GM19438 (cell line): ENCODE data around the gene DCC.

ENCODE experiments used
- ATAC-seq: cut with Tn5 transposase; IDR thresholded peaks from one replicate; pipeline ENCODE4 v1.9.1; 2021; ENCODE audit warnings: low read depth; ENCODE audit not compliant: unreplicated experiment

DCC gene

DNA sequence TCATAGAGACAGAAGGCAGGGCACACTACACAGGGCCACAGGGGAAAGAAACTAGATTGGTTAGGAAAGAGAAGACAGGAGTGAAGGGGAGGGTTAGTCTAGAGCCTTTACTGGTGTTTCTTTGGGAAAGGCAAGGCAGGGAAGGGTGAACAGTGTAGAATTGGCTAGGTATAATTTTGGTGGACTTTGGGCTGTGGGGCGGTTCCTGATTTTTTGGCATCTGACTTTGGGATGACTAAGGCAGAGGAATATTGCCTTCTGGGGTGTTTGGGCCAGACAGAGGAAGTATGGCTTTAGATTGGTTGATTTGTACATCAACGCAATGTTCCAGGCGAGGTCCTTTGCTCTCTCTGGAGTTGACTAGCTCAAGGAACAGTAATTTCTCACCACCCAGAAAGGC lies 534.8 kb downstream of the DCC start:
- ATAC-seq = no peak

DNA sequence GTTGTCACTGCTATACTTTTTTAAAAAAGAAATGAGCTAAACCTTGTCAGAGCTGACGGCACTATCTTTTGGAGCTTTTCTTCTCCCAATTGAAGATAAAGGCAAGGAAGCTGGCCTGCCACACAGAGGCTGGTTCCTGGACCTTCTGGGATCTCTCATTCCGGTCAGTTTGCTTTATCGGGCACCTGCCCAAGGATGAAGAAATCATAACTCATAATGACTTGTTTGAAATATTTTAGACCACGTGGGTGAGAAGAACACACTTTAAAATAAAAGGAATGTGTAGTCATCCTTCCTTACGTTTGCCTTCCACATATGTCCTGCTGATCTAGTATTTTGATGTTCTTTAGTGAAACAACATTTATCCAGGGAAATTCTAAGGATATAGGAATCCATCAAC lies 535.7 kb downstream of the DCC start:
- ATAC-seq = no peak

DNA sequence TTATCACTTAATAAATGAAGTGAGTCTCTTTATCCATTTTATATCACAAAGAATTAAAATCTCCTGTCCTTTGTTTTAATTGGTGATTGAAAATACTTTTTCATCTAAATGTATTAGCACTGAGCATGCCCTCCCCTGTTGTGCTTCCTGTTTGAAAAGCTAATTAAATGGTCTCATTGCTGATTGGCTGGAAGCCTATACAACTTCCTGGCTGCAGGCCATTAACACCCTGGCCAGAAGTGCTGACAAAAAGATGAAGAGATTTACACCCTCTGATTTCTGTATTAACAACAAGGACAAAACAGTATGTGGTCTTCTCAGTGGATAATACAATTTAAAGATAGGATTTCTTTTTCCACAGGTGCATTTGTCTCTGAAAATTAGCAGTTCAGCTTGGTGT lies 548.0 kb downstream of the DCC start:
- no peak for ATAC-seq

DNA sequence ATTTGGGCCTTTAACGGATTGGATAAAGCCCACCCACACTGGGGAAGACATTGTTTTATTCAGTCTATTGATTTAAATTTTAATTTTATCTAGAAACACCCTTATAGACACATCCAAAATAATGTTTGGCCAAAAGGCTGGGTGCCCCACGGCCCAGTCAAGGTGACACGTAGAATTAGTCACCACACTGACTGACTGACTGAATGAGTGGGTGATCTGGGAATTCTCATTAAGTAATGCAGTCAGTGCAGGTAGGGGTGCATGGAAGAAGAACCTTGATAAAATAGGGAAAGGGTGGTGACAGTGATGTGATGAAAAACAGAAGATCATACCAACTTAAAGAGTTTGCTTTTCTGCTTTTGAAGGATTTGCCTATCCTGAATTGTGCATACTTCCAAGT lies 554.8 kb downstream of the DCC start:
- ATAC-seq = no peak

DNA sequence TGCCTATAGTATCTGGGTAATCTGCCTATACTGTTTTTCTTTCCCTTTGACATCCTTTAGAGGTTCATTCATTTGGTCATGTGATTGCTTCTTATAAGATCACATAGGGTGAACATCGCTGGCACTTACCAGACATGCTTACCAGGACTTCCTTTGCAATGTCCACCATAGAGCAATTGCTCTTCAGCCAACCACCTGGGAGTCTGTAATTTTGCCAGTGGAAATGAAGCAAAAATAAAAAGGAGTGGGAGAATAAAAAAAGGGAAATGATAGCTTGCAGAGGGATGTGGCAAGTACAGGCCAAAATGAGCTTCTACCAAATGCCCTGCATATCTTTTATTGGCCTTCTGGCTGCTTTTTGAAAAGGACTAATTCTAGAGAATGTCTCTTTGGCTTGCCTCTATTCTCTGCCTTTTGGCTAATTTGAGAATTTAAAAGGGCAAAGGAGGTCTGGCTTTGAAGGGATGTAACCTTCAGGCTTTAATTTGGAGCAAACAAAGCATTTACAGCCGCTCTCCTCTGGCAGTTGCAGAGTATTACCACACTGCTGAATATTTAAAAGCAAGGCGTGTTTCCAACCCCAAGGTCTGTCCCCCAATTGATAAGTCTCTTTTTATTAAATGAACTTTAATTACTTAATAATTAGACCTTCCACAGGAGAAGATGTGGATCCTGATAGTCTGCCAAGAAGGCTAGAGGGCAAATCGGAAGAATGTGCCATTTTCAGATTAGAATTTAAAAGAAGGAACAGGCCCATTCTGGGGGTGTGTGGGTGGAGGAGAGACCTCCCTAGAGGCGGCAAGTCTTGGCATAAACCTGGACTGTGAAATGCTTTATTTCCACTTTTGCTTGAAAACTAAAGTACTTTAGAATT lies 557.9 kb downstream of the DCC start:
- no peak for ATAC-seq

DNA sequence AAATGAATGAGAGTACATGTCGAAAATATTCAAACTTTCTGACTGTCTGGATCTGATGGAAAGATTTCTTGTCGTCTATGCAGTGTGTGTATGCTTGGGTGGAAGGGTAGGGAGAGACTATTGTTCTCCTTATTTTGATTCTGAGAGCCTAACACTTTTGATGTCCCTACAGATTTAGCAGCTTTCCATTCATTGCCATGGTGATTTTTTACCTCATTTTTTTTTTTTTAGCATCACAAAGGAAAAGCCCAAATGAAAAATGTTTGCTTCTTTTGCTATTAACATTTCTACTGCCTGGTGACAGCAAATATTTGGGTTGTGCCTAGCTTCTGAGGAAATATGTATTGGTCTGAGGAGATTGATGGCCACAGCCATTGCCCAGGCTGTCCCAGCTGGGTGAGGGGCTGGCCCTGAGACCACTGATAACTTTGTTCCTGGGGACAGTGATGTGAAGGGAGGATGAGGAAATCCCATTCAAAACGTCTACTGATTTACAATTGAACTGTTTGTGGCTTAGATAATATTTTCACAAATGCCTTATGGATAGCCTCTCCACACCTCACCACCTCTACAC lies 558.6 kb downstream of the DCC start:
- no peak for ATAC-seq

DNA sequence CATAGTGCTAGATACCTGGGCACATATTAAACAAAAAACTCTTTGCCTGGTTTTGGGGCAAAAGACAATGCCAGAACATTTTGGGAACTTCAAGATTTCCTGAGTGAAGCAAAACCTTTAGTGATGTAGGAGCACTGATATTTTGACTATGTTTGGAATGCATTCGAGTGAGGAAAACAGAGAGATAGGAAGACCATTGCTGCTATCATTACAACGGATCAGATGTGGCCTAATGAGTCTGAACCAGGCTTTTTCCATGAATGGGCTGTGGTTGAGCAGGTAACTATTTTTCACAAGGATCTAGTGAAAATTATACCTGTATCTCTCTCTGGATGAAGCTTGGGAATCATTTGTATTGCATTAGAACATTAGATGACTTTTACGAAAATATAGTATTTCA lies 562.2 kb downstream of the DCC start:
- no peak for ATAC-seq

DNA sequence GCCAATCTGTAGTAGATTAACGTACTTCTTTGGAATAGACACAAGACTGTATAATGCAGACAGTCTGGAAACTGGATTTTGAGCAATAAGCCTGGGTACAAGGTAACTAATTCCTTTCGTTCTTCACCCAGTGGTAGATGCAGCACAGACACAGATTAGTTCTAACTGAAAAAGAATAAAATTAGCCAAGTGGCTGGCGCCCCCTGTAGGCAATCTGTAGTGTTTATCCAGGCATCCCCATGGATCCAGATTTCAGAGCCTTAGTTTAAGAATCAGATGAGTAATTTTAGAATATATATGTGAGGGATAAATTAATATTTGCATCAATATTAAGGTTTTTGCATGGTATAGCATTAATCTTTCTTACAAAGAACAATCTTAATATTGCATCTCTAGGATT lies 563.9 kb downstream of the DCC start:
- ATAC-seq = no peak

DNA sequence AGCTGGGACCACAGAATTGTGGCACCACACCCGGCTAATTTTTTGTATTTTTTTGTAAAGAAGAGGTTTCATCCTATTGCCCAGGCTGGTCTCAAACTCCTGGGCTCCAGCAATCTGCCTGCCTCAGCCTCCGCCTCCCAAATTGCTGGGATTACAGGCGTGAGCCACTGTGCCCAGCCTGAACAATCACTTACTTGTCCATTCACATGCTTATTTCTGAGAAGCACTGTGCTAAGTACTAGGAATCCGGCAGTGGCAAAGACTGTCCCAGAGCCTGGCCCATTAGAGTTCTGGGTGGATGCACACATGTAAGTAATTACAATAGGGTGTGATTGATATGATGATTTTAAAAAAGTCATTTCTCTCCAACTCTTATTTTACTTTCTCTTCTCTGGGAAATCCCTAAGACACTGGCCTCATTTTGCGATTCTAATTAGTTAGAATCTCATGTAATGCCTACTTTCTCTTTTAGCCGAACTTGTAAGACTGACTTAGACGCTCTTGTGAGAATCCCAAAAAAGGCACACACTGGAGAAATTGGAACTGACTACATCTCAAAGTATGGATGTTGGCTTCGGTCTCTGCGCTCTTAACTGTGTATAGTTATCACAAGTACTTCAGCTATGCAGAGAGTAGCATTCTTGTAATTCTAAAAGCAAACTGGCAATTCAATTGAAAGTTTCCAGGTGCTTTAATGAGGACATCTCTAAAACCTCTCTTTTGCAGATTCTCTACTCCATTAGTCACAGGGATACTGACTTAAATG lies 567.7 kb downstream of the DCC start:
- no peak for ATAC-seq

DNA sequence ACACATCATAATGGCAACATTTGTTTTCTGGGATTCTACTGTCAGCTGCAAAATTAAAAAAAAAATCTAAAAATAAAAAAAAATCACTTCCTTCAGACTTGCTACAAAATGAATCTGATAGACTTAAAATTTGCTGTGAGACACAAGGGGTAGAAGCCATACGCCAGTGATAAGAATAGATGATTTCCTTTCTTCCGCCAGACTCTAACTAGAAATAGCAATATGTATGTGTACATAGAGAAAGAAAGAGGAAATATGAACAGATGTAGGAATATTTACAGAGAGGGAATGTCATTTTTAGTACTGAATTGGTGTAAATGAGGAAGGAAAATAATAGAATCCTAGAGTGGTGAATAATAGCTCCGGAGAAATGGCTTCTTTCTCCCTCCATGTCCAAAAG lies 574.2 kb downstream of the DCC start:
- ATAC-seq = no peak

DNA sequence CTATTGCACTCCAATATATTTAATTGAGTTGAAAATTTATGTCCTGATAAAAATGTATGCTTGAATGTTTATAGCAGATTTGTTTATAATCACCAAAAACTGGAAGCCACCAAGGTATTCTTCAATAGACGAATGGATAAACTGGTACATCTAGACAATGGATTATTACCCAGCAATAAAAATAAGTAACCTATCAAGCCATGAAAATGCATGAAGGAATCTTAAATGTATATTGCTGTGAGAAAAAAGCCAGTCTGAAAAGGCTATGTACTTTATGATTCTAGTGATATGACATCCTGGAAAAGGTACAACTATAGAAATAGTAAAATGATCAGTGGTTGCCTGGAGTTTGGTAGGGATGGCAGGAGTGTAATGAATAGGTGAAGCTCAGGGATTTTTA lies 580.7 kb downstream of the DCC start:
- ATAC-seq = no peak

DNA sequence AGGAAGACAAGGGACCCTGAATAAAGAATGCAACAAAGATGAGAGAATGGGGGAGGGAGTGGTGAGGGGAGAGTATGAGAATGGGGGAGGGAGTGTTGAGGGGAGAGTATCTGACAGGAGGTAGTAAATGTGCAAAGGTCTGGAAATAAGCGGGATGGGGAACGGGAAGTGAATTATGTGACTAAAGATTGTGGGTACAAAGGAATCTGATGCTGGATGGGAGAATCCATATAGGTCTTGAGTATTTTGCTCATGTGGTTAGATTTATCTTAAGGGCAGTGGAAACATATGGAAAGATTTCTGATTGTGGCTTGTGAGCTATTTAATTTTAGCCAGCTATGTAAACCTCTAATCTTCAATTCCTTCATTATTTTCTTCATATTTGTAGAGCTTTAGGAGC lies 593.4 kb downstream of the DCC start:
- ATAC-seq = no peak

DNA sequence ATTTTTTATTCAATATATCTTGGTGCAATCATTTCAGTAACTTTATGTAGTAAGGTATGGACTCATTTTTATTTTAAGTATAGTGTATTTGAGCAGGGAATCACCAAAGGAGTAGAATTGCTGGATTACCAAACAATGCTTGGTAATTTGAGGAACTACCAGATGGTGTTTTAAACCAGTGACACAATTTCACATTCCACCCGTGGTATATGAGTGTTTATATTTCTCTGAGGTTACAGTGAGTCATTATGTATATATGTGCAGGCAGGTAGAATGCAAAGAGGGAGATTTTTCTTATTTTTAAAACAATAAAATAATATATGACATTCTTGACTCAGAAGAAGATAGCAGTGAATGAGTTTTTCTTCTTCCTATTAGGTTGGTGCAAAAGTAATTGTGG lies 596.9 kb downstream of the DCC start:
- no peak for ATAC-seq

DNA sequence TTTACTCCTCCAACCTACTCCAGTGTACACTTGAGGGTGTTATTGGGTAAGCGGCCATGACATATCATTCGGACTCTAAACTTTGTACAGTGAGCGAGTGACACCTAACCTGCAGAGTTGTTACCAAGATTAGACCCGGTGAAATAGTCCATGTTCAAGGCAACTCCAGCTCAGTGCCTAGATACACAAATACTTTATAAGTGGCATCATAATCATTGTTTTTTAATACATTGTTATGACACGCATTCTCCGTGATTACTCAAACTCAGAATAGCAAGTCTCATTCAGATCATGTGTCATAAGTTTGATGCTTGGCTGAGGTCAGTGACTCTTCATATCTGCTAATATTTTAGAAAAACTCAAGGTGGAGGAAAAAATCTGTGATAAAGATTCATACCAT lies 597.8 kb downstream of the DCC start:
- ATAC-seq = no peak

DNA sequence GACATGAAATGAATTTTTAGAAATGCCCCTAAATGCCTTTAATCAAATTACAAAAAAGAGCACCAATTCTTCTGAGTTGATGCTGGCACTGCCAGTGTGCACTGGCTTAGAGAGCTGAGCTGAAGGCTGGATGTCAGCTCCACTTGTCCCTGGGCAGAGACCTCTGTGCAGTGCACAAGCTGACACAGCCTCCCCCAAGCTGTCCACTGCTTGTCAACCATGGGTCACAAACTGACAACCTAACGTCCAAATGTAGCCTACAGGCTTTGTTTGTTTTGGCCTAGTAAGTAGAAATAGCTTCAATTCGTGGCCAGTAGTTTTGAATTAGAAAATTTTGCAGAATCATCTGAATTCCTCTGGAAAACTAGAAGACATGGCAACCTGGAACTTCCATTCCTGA lies 605.6 kb downstream of the DCC start:
- ATAC-seq = no peak

DNA sequence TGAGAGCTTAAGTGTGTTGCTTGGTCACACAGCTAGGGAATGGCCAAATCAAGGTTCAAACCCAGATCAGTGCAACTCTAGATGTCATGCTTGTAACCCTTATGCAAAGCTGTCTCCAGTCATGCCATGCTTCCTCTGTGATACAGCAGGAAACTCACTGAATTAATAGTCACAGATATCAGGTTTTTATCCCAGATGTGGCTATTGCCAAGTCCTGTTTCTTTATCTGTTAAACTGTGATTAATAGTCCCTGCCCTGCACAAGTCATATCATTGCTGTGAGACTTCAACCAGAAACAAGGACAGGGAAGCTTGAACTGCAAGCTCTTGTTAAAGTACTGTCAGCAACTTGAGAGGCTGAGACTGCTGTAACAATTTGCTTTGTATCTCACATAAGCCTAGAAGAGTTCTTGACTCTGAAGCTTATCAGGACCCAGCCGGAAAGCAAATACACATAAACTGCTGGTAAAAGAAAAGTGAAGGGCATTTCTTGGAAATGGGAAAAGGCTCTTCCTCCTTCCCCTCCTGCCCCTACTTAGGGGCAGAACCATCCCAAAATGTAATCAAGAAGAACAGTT lies 609.0 kb downstream of the DCC start:
- ATAC-seq = no peak

DNA sequence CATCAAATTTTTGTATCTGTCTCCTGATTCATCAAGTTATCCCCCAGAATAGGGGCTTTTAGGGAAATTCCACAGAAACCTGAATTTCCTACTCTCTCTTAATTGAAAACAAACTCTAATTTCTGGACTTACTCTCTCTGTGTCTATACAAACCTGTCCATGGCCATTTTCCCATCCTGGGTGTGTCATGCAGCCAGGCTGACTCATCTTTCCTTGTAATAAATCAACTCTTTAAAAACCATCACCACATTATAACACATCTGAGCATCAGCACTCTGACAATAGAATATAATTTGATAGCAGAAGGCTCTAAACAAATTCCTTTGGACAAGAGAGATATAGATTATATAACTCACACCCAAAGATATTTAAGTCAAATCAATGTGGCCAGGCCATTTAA lies 610.2 kb downstream of the DCC start:
- no peak for ATAC-seq

DNA sequence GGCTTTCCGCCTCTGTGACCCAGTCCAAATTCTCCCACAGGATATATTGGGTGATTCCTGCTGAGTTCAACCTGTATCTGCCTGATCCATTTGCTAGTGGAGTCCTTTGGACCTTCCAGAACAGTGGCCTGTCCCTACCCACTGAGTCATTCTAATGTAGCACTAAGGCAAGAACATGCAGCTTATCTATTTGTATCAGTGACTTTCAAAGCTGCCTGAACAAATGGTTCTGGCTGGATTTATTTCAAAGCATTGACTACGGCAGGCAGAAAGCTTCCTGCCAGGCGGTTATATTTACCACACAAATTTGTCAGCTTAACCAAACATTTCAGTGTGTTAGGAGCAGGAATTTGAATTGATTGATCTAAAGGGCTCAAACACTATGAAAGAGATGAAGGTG lies 613.4 kb downstream of the DCC start:
- no peak for ATAC-seq

DNA sequence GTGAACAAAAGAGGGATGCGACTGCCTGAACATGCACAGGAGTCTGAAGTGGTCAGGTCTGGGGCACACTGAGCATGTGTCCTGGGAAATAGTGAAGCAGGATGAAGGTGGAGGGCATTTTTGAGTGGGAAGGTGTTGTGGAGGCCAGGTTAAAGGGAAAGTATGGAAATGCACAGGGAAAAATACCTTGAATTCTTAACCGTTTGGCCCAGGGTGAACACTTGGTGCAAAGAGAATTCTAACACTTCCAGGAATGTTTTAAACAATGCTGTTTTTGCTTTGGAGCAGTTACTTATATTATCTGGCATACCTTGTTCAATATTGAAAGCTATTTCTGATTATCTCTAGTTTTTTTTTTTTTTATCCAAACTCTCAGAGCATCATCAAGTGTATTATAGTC lies 623.5 kb downstream of the DCC start:
- no peak for ATAC-seq

DNA sequence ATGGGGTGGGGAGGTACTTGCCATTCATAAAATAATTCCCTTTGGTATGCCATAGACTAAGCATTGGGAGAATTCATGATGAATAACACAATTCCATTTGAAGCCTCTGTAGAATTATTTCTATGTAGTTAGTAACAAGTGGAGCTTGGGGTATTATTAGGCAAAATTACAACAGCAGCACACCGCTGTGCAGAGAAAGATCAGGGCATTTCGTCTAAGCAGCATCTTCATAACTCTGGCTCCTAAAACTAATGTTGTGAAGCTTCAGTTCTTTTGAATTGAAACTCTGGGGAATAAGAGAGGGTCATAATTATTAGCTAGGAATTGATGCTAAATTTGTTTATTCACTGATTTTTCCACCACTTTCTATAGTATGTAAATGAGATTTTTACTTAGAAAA lies 630.7 kb downstream of the DCC start:
- no peak for ATAC-seq

DNA sequence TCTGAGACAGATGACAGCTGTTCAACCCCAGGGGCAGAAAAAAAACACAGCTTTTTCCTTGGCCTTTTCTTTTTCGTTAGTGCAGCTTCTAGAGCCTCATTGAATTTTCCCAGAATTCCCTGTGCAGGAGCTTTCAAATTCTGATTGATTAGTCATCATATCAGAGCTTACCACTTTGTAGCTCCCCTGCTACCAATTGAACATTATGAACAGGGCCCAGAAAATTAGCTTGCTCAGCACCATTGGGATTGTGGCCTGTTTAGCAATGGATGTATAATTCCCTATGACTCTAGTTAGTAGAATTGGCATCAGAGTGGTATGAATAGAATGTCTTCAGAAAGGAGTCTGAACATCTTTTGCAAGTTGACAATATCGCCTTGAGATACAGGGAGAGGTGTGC lies 631.1 kb downstream of the DCC start:
- no peak for ATAC-seq
